IMR-90 (cell line): ENCODE data around the gene CUL1. TPM values are rescaled to one million over a fixed set of nuclear protein-coding genes. Genes with fewer than 3 reads are reported as not detected.
A peak's percentile ranks its signal among the peaks of the same experiment; 100 is the strongest.

ENCODE experiments used
- ATAC-seq: fragments of 200-7000 bp; cut with Tn5 transposase; 2 replicates; pipeline ENCODE4 v1.9.1; 2020; ENCODE audit warnings: low read depth, mild to moderate bottlenecking, moderate library complexity
- BruUV-seq: library from RNA; stranded (reverse); fragments of 400-500 nt; replicated peaks from 2 replicates; lab custom pipeline; 2021; lab: Mats Ljungman, UMichigan
- CTCF ChIA-PET: fragments of 300-600 bp; formaldehyde crosslinking; extraction: SDS; loops from one replicate; lab custom pipeline; 2021; ENCODE audit warnings: antibody characterized with exemption; lab: Yijun Ruan, JAX
- POLR2A ChIA-PET: fragments of 300-600 bp; sonication (Branson Sonifier 250); formaldehyde crosslinking; loops from one replicate; lab custom pipeline; 2022; ENCODE audit warnings: antibody characterized with exemption; ENCODE audit not compliant: unreplicated experiment; lab: Charles Lee
- DNase-seq: peaks from one replicate; pipeline ENCODE4 v3.0.0; 2013
- H2AFZ ChIP-seq: replicated peaks from 2 replicates; pipeline ENCODE3; 2013; ENCODE audit warnings: low read length, mild to moderate bottlenecking; ENCODE audit not compliant: poor library complexity
- H2AK5ac ChIP-seq: 2 replicates; pipeline ENCODE4 v1.6.1; 2013; ENCODE audit warnings: low read depth, low read length, inconsistent platforms
- H2AK9ac ChIP-seq: replicated peaks from 2 replicates; pipeline ENCODE3; 2013; ENCODE audit warnings: mild to moderate bottlenecking, low read depth, low read length, moderate library complexity; ENCODE audit not compliant: poor library complexity
- H2BK120ac ChIP-seq: 2 replicates; pipeline ENCODE4 v1.6.1; 2013; ENCODE audit warnings: low read depth, low read length, inconsistent platforms
- H2BK15ac ChIP-seq: 3 replicates; pipeline ENCODE4 v1.6.1; 2013; ENCODE audit warnings: low read depth, low read length, inconsistent platforms
- H2BK20ac ChIP-seq: 2 replicates; pipeline ENCODE4 v1.6.1; 2013; ENCODE audit warnings: low read depth, mild to moderate bottlenecking, inconsistent platforms, low read length, moderate library complexity
- H2BK5ac ChIP-seq: 2 replicates; pipeline ENCODE4 v1.6.1; 2013; ENCODE audit warnings: mild to moderate bottlenecking, low read depth, low read length, inconsistent platforms; ENCODE audit not compliant: poor library complexity, severe bottlenecking
- H3K14ac ChIP-seq: replicated peaks from 2 replicates; pipeline ENCODE4 v1.6.1; 2013; ENCODE audit warnings: low read depth, low read length, inconsistent platforms
- H3K18ac ChIP-seq: 2 replicates; pipeline ENCODE4 v1.6.1; 2013; ENCODE audit warnings: low read depth, low read length, control low read depth
- H3K23ac ChIP-seq: 2 replicates; pipeline ENCODE4 v1.6.1; 2013; ENCODE audit warnings: low read depth, low read length, inconsistent platforms
- H3K27ac ChIP-seq: 2 replicates; pipeline ENCODE4 v1.5.1; 2013; ENCODE audit warnings: mild to moderate bottlenecking, control low read depth, low read length; ENCODE audit not compliant: insufficient read depth
- H3K27me3 ChIP-seq: 2 replicates; pipeline ENCODE4 v1.6.1; 2013; ENCODE audit warnings: low read length; ENCODE audit not compliant: control insufficient read depth, insufficient read depth
- H3K36me3 ChIP-seq: 2 replicates; pipeline ENCODE4 v1.6.1; 2013; ENCODE audit warnings: low read length, mixed read lengths; ENCODE audit not compliant: control insufficient read depth, insufficient read depth
- H3K4ac ChIP-seq: 2 replicates; pipeline ENCODE4 v1.6.1; 2013; ENCODE audit warnings: low read depth, low read length, inconsistent platforms
- H3K4me1 ChIP-seq: 2 replicates; pipeline ENCODE4 v1.6.1; 2013; ENCODE audit warnings: low read length, mixed read lengths; ENCODE audit not compliant: control insufficient read depth, insufficient read depth
- H3K4me2 ChIP-seq: 2 replicates; pipeline ENCODE4 v1.6.1; 2013; ENCODE audit warnings: low read depth, mild to moderate bottlenecking, control low read depth, low read length, moderate library complexity
- H3K4me3 ChIP-seq: 2 replicates; pipeline ENCODE4 v1.5.1; 2013; ENCODE audit warnings: low read depth, mild to moderate bottlenecking, control low read depth, low read length, moderate library complexity; ENCODE audit not compliant: insufficient read depth
- H3K56ac ChIP-seq: 2 replicates; pipeline ENCODE4 v1.6.1; 2013; ENCODE audit warnings: low read length, inconsistent platforms; ENCODE audit not compliant: insufficient read depth; ENCODE audit errors: extremely low read depth
- H3K79me1 ChIP-seq, 2 experiments: 2 replicates each; pipeline ENCODE4 v1.6.1; 2013; ENCODE audit warnings: low read length in 2 of 2, inconsistent platforms in 1 of 2, low read depth in 1 of 2
- H3K9ac ChIP-seq: 2 replicates; pipeline ENCODE4 v1.6.1; 2013; ENCODE audit warnings: low read depth, low read length, control low read depth
- H3K9me1 ChIP-seq: 2 replicates; pipeline ENCODE4 v1.6.1; 2013; ENCODE audit warnings: low read length, inconsistent platforms; ENCODE audit not compliant: insufficient read depth
- H3K9me3 ChIP-seq: 2 replicates; pipeline ENCODE4 v1.6.1; 2013; ENCODE audit warnings: low read length; ENCODE audit not compliant: control insufficient read depth, insufficient read depth
- H4K20me1 ChIP-seq: 2 replicates; pipeline ENCODE4 v1.6.1; 2013; ENCODE audit warnings: low read length, inconsistent platforms; ENCODE audit not compliant: insufficient read depth
- H4K5ac ChIP-seq: 2 replicates; pipeline ENCODE4 v1.6.1; 2013; ENCODE audit warnings: mild to moderate bottlenecking, low read depth, low read length, control low read depth
- H4K8ac ChIP-seq, 2 experiments: 2 replicates each; pipeline ENCODE4 v1.6.1; 2013; ENCODE audit warnings: low read depth in 2 of 2, low read length in 2 of 2, control low read depth in 1 of 2, inconsistent platforms in 1 of 2
- H4K91ac ChIP-seq: 2 replicates; pipeline ENCODE4 v1.6.1; 2013; ENCODE audit warnings: low read depth, low read length, inconsistent platforms; ENCODE audit not compliant: insufficient read depth
- RAD21 ChIP-seq: IDR thresholded peaks from 2 replicates; pipeline ENCODE4 v1.6.1; 2012; ENCODE audit warnings: low read length, improper control_type of control experiment
- RCOR1 ChIP-seq: IDR thresholded peaks from 2 replicates; pipeline ENCODE4 v1.6.1; 2012; ENCODE audit warnings: mild to moderate bottlenecking, low read length, improper control_type of control experiment; ENCODE audit not compliant: insufficient replicate concordance
- RFX5 ChIP-seq: IDR thresholded peaks from 2 replicates; pipeline ENCODE4 v1.8.0; 2012; ENCODE audit warnings: low read depth, mild to moderate bottlenecking, low read length, moderate library complexity
- SMC3 ChIP-seq: fragments of 150-350 bp; IDR thresholded peaks from 2 replicates; pipeline ENCODE4 v1.6.1; 2016; ENCODE audit warnings: low read depth, mild to moderate bottlenecking, antibody characterized with exemption, low read length, moderate library complexity
- WGBS, 2 experiments: methylation state at CpG; one replicate each; pipeline versions ENCODE4 v1.1.5 to v1.1.7; 2013; ENCODE audit warnings: missing lambda C conversion rate in 2 of 2; ENCODE audit not compliant: insufficient read length in 1 of 2; ENCODE audit errors: extremely low coverage in 2 of 2; 5-methylcytosine and 5-hydroxymethylcytosine counted together
- dilution Hi-C: fragments of 300-500 bp; cut with HindIII; formaldehyde crosslinking; loops from one replicate; pipeline ENCODE4 v1.14.3; 2018; ENCODE audit warnings: low sequenced_read_pairs; ENCODE audit not compliant: unreplicated experiment
- in situ Hi-C: fragments of 300-500 bp; cut with MboI; formaldehyde crosslinking; loops from 3 replicates; pipeline ENCODE4 v1.14.3; 2019; ENCODE audit warnings: low sequenced_read_pairs, inconsistent platforms, mixed read lengths
- intact Hi-C: fragments of 100-400 bp; cut with micrococcal nuclease; formaldehyde crosslinking; loops from 2 replicates; pipeline ENCODE4 v1.10.0; 2022
- polyA plus RNA-seq, 3 experiments: library from polyadenylated mRNA; depleted of rRNA; stranded (reverse); fragments of >200 nt; gene quantifications; 2 replicates each; pipeline ENCODE4 v1.2.3, GENCODE V29; 2012; ENCODE audit warnings: low replicate concordance in 1 of 3
- total RNA-seq: library from RNA; depleted of rRNA; stranded (reverse); fragments of >200 nt; gene quantifications from 2 replicates; pipeline ENCODE4 v1.2.3, GENCODE V29; 2012
- TF ChIP-seq, protein P1 (sequence below): conservative IDR thresholded peaks from 2 replicates; pipeline ENCODE4 v1.5.1; 2012; ENCODE audit warnings: mild to moderate bottlenecking, low read depth, low read length, improper control_type of control experiment
- TF ChIP-seq, protein P2 (sequence below): fragments of 150-350 bp; IDR thresholded peaks from 2 replicates; pipeline ENCODE4 v1.6.1; 2017; ENCODE audit warnings: mild to moderate bottlenecking, antibody characterized with exemption, low read length, low read depth

Gene CUL1
- total and polyA plus RNA-seq, 2 of the 4 experiments (the other 2 are of a cell fraction) = 44.0 to 46.2 TPM

DNA sequence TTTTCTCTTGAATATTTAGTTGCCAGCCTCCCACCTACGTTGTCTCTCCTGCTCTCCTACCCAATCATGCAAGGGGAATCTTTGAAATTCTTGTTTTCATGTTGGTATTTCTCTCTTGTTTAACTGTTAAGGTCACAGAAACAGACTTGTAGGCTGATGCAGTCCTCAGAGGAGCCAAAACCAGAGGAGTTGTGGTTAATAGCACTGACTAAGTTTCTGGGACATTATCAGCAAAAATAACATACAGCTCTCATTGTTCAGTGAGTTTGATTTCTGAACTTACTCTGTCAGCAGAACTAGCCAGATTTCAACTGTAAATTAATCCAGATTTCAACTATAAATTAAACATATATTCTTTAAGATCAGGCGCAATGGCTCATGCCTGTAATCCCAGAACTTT lies 11.1 kb upstream of the CUL1 start:
- Histone ChIP-seq H2AFZ (no peak overlapping the region), H2BK5ac (no peak overlapping the region), H4K8ac (no peak overlapping the region), H2AK9ac (no peak overlapping the region), H4K20me1 (no peaks in the 10 kb centered on the region), H3K27me3 (no peaks in the 10 kb centered on the region; the same call in 1 of the 2 replicates), H3K27ac (no peak overlapping the region), H3K36me3 (no peaks in the 10 kb centered on the region), H3K9me3 (no peaks in the 10 kb centered on the region), H2BK20ac (no peak overlapping the region), H3K18ac (no peak overlapping the region), H4K91ac (no peak overlapping the region), H3K14ac (no peak overlapping the region), H2BK15ac (no peak overlapping the region), H3K79me1 (no peaks in the 10 kb centered on the region), H3K9ac (no peak overlapping the region), H3K4me3 (no peak overlapping the region), H3K4me2 (no peak overlapping the region), H4K5ac (no peak overlapping the region), H3K9me1 (no peaks in the 10 kb centered on the region; the same call in 1 of the 2 replicates), H3K4me1 (no peaks in the 10 kb centered on the region), H2AK5ac (no peak overlapping the region), H2BK120ac (no peak overlapping the region), H3K23ac (no peak overlapping the region), H3K4ac (no peak overlapping the region), H3K56ac (no peak overlapping the region)
- TF ChIP-seq RCOR1 = no peak
- TF ChIP-seq SMC3 = no peak
- TF ChIP-seq, protein P1, sequence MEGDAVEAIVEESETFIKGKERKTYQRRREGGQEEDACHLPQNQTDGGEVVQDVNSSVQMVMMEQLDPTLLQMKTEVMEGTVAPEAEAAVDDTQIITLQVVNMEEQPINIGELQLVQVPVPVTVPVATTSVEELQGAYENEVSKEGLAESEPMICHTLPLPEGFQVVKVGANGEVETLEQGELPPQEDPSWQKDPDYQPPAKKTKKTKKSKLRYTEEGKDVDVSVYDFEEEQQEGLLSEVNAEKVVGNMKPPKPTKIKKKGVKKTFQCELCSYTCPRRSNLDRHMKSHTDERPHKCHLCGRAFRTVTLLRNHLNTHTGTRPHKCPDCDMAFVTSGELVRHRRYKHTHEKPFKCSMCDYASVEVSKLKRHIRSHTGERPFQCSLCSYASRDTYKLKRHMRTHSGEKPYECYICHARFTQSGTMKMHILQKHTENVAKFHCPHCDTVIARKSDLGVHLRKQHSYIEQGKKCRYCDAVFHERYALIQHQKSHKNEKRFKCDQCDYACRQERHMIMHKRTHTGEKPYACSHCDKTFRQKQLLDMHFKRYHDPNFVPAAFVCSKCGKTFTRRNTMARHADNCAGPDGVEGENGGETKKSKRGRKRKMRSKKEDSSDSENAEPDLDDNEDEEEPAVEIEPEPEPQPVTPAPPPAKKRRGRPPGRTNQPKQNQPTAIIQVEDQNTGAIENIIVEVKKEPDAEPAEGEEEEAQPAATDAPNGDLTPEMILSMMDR = no peak
- no peak for TF ChIP-seq RFX5
- no peak for TF ChIP-seq RAD21
- TF ChIP-seq, protein P2, sequence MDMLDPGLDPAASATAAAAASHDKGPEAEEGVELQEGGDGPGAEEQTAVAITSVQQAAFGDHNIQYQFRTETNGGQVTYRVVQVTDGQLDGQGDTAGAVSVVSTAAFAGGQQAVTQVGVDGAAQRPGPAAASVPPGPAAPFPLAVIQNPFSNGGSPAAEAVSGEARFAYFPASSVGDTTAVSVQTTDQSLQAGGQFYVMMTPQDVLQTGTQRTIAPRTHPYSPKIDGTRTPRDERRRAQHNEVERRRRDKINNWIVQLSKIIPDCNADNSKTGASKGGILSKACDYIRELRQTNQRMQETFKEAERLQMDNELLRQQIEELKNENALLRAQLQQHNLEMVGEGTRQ = no peak
- intact Hi-C loops = no loop called here
- peak; percentile 42 for DNase-seq
- CTCF ChIA-PET = no interaction called here
- dilution Hi-C loops = no loop called here
- WGBS, 2 experiments = no CpG with 5 or more reads among the region's 2 CpGs
- in situ Hi-C loops = no loop called here
- BruUV-seq = no TSS peak
- ATAC-seq = no peak
- POLR2A ChIA-PET = no interaction called here
